C4-2B (cell line): ENCODE results near the gene RHOF.
"Not testable (repeated sequence)": the region's sequence is repeated elsewhere in the genome, so short reads cannot be mapped to it uniquely, and the experiment has no call there.

Experiments used
- H3K27ac ChIP-seq: fragments of 450-650 bp; 2 replicates; pipeline ENCODE4 v1.5.1; 2017
- CTCF ChIP-seq: fragments of 450-650 bp; conservative IDR thresholded peaks from 2 replicates; pipeline ENCODE4 v1.5.1; 2017; ENCODE audit warnings: mild to moderate bottlenecking
- ZFX ChIP-seq: fragments of 450-650 bp; IDR thresholded peaks from 2 replicates; pipeline ENCODE4 v1.6.1; 2017

RHOF gene

GRCh38 chr12:121751749-121752351, 41.6 kb downstream of the RHOF start:
- H3K27ac ChIP-seq, result no peak overlapping the region
- TF ChIP-seq CTCF (no peak), ZFX (no peak)

- TF ChIP-seq ZFX, result no peak
- no peak for TF ChIP-seq CTCF
- no peak overlapping the region for H3K27ac ChIP-seq
Measured at GRCh38 chr12:121751034-121751433, 42.5 kb downstream of the RHOF start.

GRCh38 chr12:121750507-121750955, 43.0 kb downstream of the RHOF start:
- no peak overlapping the region for H3K27ac ChIP-seq
- TF ChIP-seq CTCF, result no peak
- no peak for TF ChIP-seq ZFX

- H3K27ac ChIP-seq, result no peak overlapping the region
- TF ChIP-seq ZFX, result no peak
Measured at GRCh38 chr12:121749267-121749666, 44.2 kb downstream of the RHOF start.

GRCh38 chr12:121748571-121749265, 44.8 kb downstream of the RHOF start:
- TF ChIP-seq CTCF, result no peak
- TF ChIP-seq ZFX, result no peak
- H3K27ac ChIP-seq, result no peak overlapping the region

- TF ChIP-seq CTCF, result no peak
- TF ChIP-seq ZFX, result no peak
- no peak overlapping the region for H3K27ac ChIP-seq
Measured at GRCh38 chr12:121748218-121748570, 45.3 kb downstream of the RHOF start.

GRCh38 chr12:121745545-121745944, 47.9 kb downstream of the RHOF start:
- not testable (repeated sequence) for H3K27ac ChIP-seq

- no peak for TF ChIP-seq ZFX
- TF ChIP-seq CTCF, result no peak
- no peak overlapping the region for H3K27ac ChIP-seq
Measured at GRCh38 chr12:121741743-121742142, 51.7 kb downstream of the RHOF start.
